Glutamatergic neuron (in vitro differentiated cells): ENCODE measurements around the gene INMT. TPM values are rescaled to one million over a fixed set of nuclear protein-coding genes. Genes with fewer than 3 reads are reported as not detected.
A peak's percentile ranks its signal among the peaks of the same experiment; 100 is the strongest.

Experiments
- DNase-seq: peaks from one replicate; pipeline ENCODE4 v3.0.0; 2022
- H3K27ac Mint-ChIP-seq: one replicate; pipeline ENCODE4 v1.8.0; 2020; ENCODE audit warnings: mild to moderate bottlenecking, mixed read lengths, inconsistent platforms; ENCODE audit not compliant: unreplicated experiment
- H3K27me3 Mint-ChIP-seq: one replicate; pipeline ENCODE4 v1.8.0; 2020; ENCODE audit warnings: mild to moderate bottlenecking, moderate library complexity, mixed read lengths, inconsistent platforms; ENCODE audit not compliant: unreplicated experiment
- H3K36me3 Mint-ChIP-seq: one replicate; pipeline ENCODE4 v1.8.0; 2020; ENCODE audit warnings: mild to moderate bottlenecking, mixed read lengths, inconsistent platforms; ENCODE audit not compliant: unreplicated experiment
- H3K4me1 Mint-ChIP-seq: one replicate; pipeline ENCODE4 v1.8.0; 2020; ENCODE audit warnings: mild to moderate bottlenecking, low read depth, mixed read lengths, inconsistent platforms; ENCODE audit not compliant: unreplicated experiment
- H3K4me3 Mint-ChIP-seq: one replicate; pipeline ENCODE4 v1.8.0; 2020; ENCODE audit warnings: mild to moderate bottlenecking, mixed read lengths, inconsistent platforms; ENCODE audit not compliant: unreplicated experiment
- H3K9me3 Mint-ChIP-seq: one replicate; pipeline ENCODE4 v1.8.0; 2020; ENCODE audit warnings: mild to moderate bottlenecking, moderate library complexity, mixed read lengths, inconsistent platforms; ENCODE audit not compliant: unreplicated experiment
- CTCF ChIP-seq: fragments of 200-600 bp; sonication (generic); IDR thresholded peaks from one replicate; pipeline ENCODE4 v1.5.0; 2021; ENCODE audit not compliant: partially characterized antibody, unreplicated experiment
- total RNA-seq: library from RNA; stranded (reverse); fragmentation: NEBNext Ultra II Directional; extraction: Animal tissue kit (Norgen Biotek cat#: 25700); gene quantifications from one replicate; pipeline ENCODE4 v1.2.1, GENCODE V29; 2021; ENCODE audit not compliant: unreplicated experiment

INMT gene
- total RNA-seq, 1 donor from 2014 or later, result 1.7 TPM

GRCh38 chr7:30741289-30741688 lies 10.6 kb upstream of the INMT start:
- Mint-ChIP-seq H3K27me3 (peaks cover 2% of the 10 kb centered on the region), H3K36me3 (peaks cover 15% of the 10 kb centered on the region), H3K9me3 (peaks cover 9% of the 10 kb centered on the region), H3K4me3 (no peak overlapping the region), H3K4me1 (peaks cover 11% of the 10 kb centered on the region), H3K27ac (no peak overlapping the region)
- no peak for TF ChIP-seq CTCF
- no peak for DNase-seq

GRCh38 chr7:30743371-30744074 lies 8.4 kb upstream of the INMT start:
- DNase-seq, result no peak
- Mint-ChIP-seq H3K27me3 (peaks cover 2% of the 10 kb centered on the region), H3K4me3 (no peak overlapping the region), H3K36me3 (peaks cover 5% of the 10 kb centered on the region), H3K4me1 (peaks cover 11% of the 10 kb centered on the region), H3K9me3 (peaks cover 9% of the 10 kb centered on the region), H3K27ac (no peak overlapping the region)
- no peak for TF ChIP-seq CTCF

GRCh38 chr7:30744075-30744417 lies 7.9 kb upstream of the INMT start:
- no peak overlapping the region for H3K4me3 Mint-ChIP-seq
- DNase-seq, result no peak
- H3K4me1 Mint-ChIP-seq, result peaks cover 11% of the 10 kb centered on the region
- H3K27ac Mint-ChIP-seq, result no peak overlapping the region
- peaks cover 2% of the 10 kb centered on the region for H3K27me3 Mint-ChIP-seq
- no peak for TF ChIP-seq CTCF
- H3K36me3 Mint-ChIP-seq, result peaks cover 5% of the 10 kb centered on the region
- H3K9me3 Mint-ChIP-seq, result peaks cover 7% of the 10 kb centered on the region

- Mint-ChIP-seq H3K9me3 (peaks cover 7% of the 10 kb centered on the region), H3K4me3 (no peak overlapping the region), H3K27ac (no peak overlapping the region), H3K27me3 (peaks cover 2% of the 10 kb centered on the region), H3K4me1 (peaks cover 10% of the 10 kb centered on the region), H3K36me3 (peaks cover 10% of the 10 kb centered on the region)
- no peak for TF ChIP-seq CTCF
- no peak for DNase-seq
These were observed 6.5 kb upstream of the INMT start for GRCh38 chr7:30745261-30745941.

GRCh38 chr7:30750010-30750409 lies 1.9 kb upstream of the INMT start:
- Mint-ChIP-seq H3K4me3 (no peak overlapping the region), H3K27ac (peak overlapping the region; percentile 84), H3K36me3 (peaks cover 21% of the 10 kb centered on the region), H3K27me3 (no peaks in the 10 kb centered on the region), H3K9me3 (peaks cover 8% of the 10 kb centered on the region), H3K4me1 (peaks cover 13% of the 10 kb centered on the region)
- no peak for TF ChIP-seq CTCF
- no peak for DNase-seq
